Measurements from ENCODE around the gene PLEKHA7.
"Not testable (repeated sequence)": the region's sequence is repeated elsewhere in the genome, so short reads cannot be mapped to it uniquely, and the experiment has no call there.

Gene PLEKHA7, protein sequence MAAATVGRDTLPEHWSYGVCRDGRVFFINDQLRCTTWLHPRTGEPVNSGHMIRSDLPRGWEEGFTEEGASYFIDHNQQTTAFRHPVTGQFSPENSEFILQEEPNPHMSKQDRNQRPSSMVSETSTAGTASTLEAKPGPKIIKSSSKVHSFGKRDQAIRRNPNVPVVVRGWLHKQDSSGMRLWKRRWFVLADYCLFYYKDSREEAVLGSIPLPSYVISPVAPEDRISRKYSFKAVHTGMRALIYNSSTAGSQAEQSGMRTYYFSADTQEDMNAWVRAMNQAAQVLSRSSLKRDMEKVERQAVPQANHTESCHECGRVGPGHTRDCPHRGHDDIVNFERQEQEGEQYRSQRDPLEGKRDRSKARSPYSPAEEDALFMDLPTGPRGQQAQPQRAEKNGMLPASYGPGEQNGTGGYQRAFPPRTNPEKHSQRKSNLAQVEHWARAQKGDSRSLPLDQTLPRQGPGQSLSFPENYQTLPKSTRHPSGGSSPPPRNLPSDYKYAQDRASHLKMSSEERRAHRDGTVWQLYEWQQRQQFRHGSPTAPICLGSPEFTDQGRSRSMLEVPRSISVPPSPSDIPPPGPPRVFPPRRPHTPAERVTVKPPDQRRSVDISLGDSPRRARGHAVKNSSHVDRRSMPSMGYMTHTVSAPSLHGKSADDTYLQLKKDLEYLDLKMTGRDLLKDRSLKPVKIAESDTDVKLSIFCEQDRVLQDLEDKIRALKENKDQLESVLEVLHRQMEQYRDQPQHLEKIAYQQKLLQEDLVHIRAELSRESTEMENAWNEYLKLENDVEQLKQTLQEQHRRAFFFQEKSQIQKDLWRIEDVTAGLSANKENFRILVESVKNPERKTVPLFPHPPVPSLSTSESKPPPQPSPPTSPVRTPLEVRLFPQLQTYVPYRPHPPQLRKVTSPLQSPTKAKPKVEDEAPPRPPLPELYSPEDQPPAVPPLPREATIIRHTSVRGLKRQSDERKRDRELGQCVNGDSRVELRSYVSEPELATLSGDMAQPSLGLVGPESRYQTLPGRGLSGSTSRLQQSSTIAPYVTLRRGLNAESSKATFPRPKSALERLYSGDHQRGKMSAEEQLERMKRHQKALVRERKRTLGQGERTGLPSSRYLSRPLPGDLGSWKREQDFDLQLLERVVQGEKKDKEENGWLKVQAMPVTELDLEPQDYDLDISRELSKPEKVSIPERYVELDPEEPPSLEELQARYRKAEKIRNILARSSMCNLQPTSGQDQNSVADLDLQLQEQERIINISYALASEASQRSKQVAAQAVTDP

DNA sequence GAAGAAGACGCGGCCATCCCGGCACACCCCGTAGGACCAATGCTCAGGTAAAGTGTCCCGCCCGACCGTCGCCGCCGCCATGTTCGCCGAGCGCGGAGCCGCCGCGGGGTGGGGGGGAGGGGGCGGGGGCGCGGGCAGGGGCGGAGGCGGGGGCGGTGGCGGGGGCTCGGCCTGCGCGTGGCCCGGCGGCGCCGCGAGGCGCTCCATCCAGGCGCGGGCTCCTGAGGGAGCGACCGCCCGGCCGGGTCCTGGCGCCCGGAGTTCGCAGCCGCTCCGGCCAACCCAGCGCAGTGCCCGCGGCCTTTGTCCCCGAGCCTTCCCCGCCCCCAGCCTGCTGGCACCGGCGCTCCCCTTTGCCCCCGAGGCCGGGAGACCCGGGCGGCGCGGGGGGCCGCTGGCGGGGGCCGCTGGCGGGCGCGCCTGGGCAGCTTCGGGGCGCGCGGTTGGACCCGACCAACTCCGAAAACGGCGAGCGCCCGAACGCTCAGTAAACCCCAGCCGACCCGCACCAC is at the start of gene PLEKHA7:
PLEKHA7 (minus strand) TSS at position 94 of the 512 bp plus-strand sequence; CDS start at position 81, 13 bp downstream.
- DNase-seq (ENCODE audit: low read depth): no peak

DNA sequence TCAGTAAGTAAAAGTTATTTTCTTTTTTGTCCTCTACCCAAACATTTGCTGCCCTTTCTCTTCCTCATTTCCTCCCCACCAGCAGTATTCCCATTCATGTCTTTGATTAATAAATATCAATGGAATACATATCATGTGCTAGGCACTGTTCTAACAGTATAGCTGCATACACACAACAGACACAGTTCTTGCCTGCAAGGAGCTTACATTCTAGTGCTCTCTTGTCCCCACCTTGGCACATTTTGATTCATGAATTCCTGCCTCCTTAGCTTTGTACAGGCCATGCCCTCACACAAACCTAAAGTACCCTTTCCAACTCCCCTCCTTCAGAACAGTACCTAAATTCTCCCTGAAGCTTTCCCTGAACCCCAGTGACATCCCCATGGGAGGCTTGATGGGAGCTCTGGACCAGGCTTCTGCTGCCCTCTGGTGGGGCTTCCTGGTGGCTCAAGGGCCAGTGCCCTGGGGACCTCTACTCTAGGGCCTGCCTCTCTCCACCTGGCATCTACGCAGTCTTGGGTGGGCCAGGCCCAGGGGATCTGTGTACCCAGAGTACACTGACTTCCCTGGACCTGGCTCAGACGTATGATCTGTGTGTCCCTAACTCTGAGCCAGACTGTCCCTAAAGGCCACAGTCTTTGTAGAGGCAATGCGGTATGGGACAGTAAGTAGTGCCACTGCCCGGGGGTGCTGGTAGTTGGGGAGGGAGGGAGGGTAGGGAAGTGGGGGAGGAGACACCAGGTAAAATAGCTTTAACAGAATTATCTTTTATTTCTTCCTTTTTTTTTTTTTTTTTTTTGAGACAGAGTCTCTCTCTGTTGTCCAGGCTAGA is 49.2 kb upstream of the PLEKHA7 start:
- no peak for DNase-seq (ENCODE audit: low read depth)

DNA sequence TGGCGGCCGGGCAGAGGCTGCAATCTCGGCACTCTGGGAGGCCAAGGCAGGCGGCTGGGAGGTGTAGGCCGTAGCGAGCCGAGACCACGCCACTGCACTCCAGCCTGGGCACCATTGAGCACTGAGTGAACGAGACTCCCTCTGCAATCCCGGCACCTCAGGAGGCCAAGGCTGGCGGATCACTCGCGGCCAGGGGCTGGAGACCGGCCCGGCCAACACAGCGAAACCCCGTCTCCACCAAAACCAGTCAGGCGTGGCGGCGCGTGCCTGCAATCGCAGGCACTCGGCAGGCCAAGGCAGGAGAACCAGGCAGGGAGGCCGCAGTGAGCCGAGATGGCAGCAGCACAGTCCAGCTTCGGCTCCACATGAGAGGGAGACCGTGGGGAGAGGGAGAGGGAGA is 36.9 kb upstream of the PLEKHA7 start:
- not testable (repeated sequence) for DNase-seq (ENCODE audit: low read depth)

DNA sequence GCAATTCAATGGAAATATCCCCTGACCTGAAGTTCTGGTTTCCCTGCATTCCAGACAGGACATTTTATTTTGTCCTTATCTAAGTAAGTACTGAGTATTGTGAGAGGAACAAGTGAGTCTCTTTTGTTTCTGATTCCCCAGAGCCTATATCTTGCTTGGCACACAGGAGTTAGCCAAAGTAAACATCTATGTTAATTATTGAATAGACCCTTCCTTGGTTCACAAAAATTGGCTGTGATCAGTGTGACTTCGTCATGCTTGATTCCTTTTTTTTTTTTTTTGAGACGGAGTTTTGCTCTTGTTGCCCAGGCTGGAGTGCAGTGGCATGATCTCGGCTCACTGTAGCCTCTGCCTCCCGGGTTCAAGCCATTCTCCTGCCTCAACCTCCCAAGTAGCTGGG is 34.3 kb upstream of the PLEKHA7 start:
- DNase-seq (ENCODE audit: low read depth): not testable (repeated sequence)

DNA sequence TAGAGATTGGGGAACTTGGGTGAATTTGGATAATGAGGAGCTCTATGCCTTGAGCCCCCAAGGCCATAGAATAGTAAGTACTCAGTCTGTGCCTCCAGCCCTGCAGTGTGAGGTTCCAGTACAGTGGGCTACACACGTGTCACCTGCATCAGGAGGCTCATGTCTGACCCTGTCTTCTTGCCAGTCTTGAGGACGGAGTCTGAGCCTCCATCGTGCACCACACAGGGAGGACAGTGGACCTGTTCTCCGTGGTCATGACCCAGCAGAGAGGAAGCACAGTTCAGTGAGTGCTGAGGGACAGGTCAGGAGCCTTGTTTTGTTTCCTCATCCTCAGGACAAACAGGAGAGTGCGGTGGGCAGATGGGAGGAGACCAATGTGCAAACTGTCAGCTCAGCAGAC is 32.5 kb upstream of the PLEKHA7 start:
- no peak for DNase-seq (ENCODE audit: low read depth)

DNA sequence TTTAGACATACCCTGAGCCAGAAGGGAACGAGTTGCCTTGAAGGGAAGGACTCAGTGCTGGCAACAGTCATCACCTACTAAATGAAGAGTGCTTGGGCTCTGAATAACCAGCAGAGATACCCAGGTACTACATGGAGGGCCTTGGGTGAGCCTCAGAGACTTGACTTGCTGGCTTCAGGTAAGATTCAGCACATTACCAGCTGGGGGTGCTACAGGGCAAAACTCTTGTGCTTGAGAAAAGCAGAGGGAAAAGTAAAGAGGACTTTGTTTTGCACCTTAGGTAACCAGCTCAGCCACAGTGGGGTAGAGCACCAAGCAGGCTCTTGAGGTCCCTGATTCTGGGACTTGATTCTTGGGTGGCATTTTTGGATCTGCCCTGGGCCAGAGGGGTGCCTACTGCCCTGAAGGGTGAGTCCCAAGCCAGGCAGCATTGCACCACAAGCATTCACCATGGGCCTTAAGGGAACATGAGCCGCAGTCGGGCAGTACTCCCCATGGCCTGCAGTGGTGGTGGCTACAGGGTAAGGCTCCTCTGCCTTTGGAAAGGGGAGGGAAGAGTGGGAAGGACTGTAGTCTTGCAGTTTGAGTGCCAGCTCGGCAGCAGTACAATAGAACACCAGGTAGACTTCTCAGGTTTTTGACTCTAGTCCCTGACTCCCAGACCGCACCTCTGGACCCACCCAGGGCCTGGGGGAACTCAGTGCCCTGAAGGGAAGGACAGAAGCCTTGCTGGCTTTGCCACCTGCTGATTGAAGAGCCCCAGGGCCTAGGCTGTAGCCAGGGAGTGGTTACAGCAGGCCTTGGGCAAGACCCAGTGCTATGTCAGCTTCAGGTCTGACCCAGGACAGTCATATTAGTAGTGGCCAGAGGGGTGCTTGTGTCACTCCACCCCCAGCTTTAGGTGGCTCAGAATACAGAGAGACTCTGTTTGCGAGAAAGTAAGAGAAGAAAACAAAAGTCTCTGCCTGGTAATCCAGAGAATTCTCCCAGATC is 22.7 kb upstream of the PLEKHA7 start:
- no peak for DNase-seq (ENCODE audit: low read depth)

DNA sequence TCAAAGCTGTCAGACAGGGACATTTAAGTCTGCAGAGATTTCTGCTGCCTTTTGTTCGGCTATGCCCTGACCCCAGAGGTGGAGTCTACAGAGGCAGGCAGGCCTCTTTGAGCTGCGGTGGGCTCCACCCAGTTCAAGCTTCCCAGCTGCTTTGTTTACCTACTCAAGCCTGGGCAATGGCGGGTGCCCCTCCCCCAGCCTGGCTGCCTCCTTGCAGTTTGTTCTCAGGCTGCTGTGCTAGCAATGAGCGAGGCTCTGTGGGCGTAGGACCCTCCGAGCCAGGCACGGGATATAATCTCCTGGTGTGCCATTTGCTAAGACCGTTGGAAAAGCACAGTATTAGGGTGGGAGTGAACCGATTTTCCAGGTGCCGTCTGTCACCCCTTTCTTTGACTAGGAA is 19.8 kb upstream of the PLEKHA7 start:
- not testable (repeated sequence) for DNase-seq (ENCODE audit: low read depth)

DNA sequence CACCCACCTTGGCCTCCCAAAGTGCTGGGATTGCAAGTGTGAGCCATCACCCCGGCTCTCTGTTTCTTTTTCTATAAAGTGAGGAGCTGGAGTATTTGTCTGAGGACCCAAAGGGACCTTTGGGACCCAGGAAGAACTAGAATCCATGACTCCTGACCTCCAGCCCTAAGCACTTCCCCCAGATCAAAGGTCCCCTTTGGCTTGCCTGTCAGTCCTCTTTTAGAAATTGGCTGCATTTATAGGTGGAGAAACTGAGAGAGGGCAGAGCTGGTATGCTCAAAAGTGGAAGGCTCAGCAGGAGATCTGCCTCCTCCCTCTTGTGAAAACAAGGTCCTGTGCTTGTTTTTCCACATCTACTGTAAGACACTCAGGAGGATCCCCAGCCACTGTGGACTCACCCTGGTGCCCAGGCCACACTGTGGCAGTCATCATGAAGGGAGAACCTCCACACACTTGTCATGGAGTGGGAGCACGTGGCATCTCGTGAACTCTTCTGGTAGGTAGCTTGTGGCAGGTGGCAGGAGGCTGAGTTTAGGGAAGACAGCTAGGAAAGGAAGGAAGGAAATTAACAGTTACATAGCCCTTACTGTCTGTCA is 12.4 kb upstream of the PLEKHA7 start:
- no peak for DNase-seq (ENCODE audit: low read depth)

DNA sequence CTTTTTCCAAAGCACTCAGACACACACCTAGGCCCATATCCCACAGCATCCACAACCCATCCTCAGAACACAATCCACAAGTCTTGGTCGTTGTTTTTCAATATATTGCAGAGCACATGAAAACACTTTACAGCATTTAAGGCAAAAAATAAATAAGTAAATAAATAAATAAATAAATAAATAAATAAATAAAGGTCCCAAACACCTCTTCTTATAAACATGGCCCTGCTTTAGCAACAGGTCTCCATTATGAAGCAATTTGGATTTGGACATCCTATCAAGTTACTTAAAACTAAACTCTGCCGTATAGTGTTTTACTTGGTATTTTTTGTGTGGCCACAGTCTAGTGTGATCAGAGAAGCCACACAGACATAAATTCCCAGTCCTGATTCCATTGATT is 10.7 kb upstream of the PLEKHA7 start:
- no peak for DNase-seq (ENCODE audit: low read depth)

DNA sequence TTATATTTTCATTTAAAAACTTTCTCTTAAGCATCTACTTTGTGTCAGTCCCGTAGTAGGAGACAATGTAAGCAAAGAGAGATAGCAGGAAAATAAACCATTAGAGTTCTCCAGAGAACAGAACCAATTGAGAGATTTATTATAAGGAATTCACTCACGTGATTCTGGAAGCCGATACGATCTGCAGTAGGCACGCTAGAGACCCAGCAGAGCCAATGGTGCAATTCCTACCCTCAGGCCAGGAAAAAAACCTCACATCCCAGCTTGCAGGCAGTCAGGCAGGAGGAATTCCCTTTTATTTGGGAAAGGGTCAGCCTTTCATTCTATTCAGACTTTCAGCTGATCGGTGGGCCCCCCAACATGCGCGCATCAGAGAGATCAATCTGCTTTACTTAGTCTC is 7.3 kb upstream of the PLEKHA7 start:
- no peak for DNase-seq (ENCODE audit: low read depth)

DNA sequence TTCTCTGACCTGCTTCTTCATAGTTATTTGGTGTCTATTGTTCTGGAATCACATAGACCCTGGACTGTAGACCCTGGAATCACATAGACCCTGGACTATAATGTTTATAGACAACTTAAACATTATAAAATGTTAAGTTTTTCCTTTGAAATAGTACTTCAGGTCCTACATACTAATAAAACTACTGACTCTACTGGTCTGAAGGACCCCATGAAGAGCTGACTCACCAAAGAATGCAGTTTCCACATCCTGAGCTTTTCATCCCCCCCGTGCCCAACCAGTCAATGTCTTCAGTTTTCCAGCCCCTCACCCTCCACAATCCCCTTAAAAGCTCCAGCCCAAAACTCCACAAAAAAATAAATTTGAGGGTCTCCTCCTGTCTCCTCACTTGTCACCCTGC is 6.6 kb upstream of the PLEKHA7 start:
- no peak for DNase-seq (ENCODE audit: low read depth)

DNA sequence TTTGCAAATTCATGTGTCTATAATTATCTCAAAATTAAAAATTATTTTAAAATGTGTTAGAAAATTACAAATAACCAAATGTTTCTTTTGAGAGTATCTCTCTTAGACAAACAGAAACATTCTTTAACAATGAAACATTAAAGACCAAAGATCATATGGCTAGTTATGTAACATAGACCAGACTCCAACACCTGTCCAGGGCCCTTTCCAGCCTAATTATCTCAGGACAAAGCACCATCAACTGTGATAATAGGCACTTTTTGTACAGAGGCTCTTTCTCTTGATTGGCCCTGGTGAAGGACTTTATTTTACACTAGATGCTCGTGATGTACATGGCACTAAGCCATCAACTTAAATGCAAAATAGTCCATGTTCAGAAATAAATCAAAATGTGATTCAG is 5.0 kb upstream of the PLEKHA7 start:
- DNase-seq (ENCODE audit: low read depth): no peak

DNA sequence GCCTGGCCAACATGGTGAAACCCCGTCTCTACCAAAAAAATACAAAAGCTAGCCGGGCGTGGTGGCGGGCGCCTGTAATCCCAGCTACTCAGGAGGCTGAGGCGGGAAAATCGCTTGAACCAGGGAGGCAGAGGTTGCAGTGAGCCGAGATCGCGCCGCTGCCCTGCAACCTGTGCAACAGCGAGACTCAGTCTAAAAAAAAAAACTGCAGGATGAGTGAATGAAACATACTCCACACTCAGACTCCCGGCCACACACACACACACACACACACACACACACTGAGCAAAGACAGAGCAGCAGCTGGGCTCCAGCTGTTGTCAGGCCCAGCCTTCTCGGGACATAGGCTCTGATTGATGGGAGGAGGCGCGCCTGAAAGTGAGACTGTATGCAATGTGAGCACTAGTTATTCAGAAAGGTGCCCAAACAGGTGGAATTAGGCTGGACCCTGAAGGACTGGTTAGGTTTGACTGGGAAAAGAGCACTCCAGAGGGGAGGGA is 1.5 kb upstream of the PLEKHA7 start:
- no peak for DNase-seq (ENCODE audit: low read depth)

DNA sequence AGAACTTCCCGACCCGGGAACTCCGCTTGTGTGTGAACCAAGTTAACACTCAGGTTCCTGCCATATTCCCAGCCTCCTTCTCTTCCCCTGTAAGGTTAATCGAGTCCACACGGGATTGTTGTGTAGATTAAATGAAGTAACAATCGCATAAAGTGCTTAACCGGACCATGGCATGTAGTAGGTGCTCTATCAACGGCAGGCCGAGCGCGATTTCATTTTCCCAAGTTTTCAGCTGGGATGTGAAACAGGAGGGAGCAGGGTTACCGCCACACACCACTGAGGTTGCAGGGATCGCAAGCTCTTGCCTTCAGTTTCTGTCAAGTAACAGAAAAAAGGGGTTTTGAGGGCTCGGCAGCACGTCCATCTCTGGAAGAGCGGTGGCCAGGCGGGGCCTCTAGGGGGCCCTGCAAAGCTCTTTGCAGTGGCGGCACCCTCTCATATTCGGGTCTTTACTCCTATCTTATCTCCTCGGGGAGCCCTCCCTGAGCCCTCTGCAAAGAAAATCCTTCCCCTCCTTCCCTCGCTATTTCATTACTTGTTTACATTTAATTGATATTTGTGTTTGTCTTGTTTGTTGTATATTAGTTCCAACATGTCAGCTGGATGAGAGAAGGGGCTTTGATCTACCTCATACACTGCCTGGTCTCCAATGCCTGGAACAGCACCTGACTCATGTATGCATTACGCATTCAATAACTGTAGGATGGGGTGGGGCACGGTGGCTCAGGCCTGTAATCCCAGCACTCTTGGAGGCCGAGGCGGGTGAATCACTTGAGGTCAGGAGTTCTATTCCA is 816 bp upstream of the PLEKHA7 start:
- DNase-seq (ENCODE audit: low read depth): no peak

DNA sequence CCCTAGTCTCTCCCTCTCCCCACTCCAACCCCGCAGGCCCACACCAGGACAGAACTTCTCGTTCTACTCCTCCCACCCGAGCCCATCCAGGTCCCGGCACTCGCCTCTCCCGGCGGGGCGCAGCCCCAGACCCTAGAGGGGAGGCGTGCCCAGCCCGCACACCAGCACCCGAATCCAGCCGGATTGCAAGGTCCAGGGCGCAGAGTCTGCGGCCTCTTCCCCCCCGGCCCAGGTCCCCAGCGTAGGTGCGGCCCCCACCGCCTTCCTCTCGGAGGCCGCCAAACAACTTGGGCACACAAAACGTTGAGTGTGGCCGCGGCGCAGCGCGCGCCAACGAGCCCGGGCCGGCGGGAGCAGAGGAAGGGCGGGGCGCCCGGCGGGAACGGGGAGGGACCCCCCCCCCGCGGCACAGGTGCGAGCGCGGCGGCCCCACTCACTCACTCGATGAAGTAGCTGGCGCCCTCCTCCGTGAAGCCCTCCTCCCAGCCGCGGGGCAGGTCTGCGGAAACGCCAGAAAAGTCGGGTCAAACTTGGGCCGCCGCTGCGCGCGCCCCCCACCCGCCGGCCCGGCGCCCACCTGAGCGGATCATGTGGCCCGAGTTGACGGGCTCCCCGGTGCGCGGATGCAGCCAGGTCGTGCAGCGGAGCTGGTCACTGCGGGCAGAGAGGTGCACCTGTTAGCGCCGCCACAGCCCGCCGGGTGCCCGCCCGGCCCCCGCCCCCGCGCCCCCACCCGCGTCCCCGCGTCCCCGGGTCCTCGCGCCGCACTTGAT is 480 bp downstream of the PLEKHA7 start:
- DNase-seq (ENCODE audit: low read depth): no peak

DNA sequence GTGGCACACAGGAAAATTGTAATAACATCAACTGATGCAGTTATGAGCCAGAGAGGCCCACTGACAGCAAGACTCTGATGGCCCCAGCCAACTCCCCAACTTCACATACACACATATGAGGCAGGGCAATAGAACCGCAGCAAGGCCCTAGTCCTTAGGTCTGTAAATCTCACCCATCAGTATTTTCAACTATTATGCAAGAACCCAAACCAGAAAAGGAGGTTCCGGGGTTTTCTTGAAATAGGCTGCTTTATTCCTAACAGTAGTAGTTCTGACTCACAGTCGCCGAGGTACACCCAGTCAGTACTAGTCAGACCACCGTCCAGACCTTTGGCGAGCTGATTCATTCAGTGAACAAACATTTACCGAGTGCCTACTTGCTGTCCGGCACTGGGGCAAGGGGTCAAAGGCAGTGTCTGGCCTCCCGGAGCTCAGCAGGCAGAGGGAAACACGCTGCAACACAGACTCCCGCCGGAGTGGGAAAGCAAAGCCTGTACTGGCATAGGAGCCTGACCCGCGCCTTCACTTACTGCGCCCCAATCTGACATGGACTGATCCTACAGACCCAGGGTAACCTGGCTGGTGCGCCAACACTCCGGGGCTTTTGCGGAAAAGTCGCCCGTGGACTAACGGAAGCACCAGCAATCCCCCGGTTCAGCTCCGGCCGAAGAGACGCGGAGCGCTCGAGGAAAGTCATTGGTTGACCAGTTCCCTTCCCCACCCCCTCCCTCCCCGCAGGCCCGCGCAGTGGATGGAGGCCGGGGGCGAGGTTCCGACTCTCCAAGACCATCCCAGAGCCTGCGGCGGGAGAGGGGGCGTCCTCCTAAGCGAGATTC is 1.3 kb downstream of the PLEKHA7 start:
- DNase-seq (ENCODE audit: low read depth): no peak

DNA sequence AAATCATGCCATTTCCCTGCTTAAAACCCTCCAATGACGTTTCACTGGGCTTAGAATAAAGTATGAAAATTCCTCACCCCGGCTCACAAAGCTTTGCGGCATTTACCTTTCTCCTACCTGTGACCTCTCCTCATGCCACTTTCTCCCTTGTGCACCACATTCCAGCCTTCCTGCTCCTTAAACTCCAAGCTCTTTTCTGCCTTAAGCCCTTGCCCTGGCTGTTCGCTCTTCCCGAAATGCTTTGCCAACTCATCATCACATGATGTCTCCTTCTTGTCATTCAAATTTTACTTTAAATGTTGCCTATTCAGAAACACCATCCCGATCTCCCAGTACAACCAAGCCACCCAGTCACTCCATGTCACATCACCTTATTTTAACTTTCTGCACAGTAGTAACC is 2.0 kb downstream of the PLEKHA7 start:
- DNase-seq (ENCODE audit: low read depth): no peak
